Measurements from ENCODE around the gene OR52E5. TPM values are rescaled to one million over a fixed set of nuclear protein-coding genes. Genes with fewer than 3 reads are reported as not detected.

OR52E5 gene
- total RNA-seq, 6 experiments from 2014 or later, result not detected

- H3K9me3 Mint-ChIP-seq, result peaks cover 66% of the 10 kb centered on the region
- no peak overlapping the region for H3K27ac Mint-ChIP-seq
- H3K4me3 Mint-ChIP-seq, result no peak overlapping the region
- TF ChIP-seq, protein P1, sequence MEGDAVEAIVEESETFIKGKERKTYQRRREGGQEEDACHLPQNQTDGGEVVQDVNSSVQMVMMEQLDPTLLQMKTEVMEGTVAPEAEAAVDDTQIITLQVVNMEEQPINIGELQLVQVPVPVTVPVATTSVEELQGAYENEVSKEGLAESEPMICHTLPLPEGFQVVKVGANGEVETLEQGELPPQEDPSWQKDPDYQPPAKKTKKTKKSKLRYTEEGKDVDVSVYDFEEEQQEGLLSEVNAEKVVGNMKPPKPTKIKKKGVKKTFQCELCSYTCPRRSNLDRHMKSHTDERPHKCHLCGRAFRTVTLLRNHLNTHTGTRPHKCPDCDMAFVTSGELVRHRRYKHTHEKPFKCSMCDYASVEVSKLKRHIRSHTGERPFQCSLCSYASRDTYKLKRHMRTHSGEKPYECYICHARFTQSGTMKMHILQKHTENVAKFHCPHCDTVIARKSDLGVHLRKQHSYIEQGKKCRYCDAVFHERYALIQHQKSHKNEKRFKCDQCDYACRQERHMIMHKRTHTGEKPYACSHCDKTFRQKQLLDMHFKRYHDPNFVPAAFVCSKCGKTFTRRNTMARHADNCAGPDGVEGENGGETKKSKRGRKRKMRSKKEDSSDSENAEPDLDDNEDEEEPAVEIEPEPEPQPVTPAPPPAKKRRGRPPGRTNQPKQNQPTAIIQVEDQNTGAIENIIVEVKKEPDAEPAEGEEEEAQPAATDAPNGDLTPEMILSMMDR (IDR thresholded peaks at IDR 0.05), result no peak
- H3K36me3 Mint-ChIP-seq (ENCODE audit: low read depth), result peaks cover 17% of the 10 kb centered on the region
- peaks cover 3% of the 10 kb centered on the region; the same call in 1 of the 2 replicates for H3K27me3 Mint-ChIP-seq (ENCODE audit: insufficient read depth)
- DNase-seq, result no peak
- no peaks in the 10 kb centered on the region for H3K4me1 Mint-ChIP-seq (ENCODE audit: low read depth)
Observed at GRCh38 chr11:5931061-5931460, 38.1 kb downstream of the OR52E5 start.

GRCh38 chr11:5932671-5933070 is 39.7 kb downstream of the OR52E5 start:
- H3K27me3 Mint-ChIP-seq (ENCODE audit: insufficient read depth), result peaks cover 3% of the 10 kb centered on the region; the same call in 1 of the 2 replicates
- no peak overlapping the region for H3K27ac Mint-ChIP-seq
- H3K36me3 Mint-ChIP-seq (ENCODE audit: low read depth), result peaks cover 17% of the 10 kb centered on the region
- TF ChIP-seq, protein P1 (IDR thresholded peaks at IDR 0.05), result no peak
- H3K9me3 Mint-ChIP-seq, result peaks cover 80% of the 10 kb centered on the region
- DNase-seq, result no peak
- no peak overlapping the region for H3K4me3 Mint-ChIP-seq
- no peaks in the 10 kb centered on the region for H3K4me1 Mint-ChIP-seq (ENCODE audit: low read depth)

DNA sequence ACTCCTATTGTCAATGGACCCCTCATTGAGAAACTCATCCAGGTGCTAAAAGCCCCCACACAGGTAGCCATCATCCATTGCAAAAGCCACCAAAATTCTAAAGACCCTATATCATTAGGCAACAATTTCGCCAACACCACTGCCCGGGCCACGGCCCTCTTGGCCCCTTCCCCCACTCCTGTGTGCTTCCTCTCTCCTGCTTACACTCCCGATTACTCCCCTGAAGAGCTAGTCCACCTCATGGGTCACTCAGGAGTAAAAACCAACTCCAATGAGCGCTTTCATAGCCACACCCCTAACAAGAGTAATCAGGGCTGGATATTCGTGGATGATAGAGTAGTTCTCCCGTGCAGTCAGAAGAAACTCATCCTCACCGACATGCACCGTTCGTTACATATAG is 40.1 kb downstream of the OR52E5 start:
- no peak for DNase-seq
- no peak overlapping the region for H3K27ac Mint-ChIP-seq
- TF ChIP-seq, protein P1 (IDR thresholded peaks at IDR 0.05), result no peak
- H3K4me3 Mint-ChIP-seq, result no peak overlapping the region
- H3K4me1 Mint-ChIP-seq (ENCODE audit: low read depth), result no peaks in the 10 kb centered on the region
- H3K27me3 Mint-ChIP-seq (ENCODE audit: insufficient read depth), result peaks cover 3% of the 10 kb centered on the region; the same call in 1 of the 2 replicates
- peaks cover 17% of the 10 kb centered on the region for H3K36me3 Mint-ChIP-seq (ENCODE audit: low read depth)
- peaks cover 84% of the 10 kb centered on the region for H3K9me3 Mint-ChIP-seq

DNA sequence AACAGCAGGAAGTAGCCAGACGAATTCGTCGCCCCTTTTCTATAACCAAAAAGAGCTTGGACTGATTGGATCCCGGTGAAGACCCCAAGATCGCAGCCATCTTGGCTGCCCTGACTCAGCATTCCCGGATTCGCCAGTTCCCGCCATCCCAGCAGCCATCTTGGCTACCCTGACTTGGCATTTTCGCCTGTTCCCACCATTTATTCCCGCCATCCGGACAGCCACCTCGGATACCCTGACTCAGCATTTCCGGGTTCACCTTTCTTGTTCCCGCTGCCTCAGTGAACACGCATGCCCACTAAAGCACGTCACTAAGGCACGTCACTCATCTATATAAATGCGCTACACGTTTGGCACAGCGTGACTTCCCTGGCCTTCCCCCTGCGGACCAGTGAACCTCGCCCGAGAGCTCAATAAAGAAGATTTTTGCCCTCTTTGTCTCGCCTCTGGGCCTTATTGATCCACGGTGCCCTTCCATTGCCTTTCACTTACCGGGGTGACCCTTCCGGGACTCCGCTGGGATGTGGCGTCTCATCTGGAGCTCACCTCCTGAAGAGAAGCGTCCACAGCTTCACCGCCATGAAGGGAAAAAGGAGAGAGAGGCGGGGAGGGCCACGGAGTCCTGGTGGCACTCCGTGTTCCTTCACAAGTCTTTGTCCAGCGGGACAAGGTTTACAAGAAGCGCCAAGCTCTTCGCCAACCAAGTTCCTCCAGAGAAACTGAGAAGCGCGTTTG is 45.0 kb downstream of the OR52E5 start:
- H3K36me3 Mint-ChIP-seq (ENCODE audit: low read depth), result no peaks in the 10 kb centered on the region; the same call in 1 of the 2 replicates
- H3K9me3 Mint-ChIP-seq, result peaks cover 60% of the 10 kb centered on the region
- TF ChIP-seq, protein P1 (IDR thresholded peaks at IDR 0.05), result no peak
- H3K27ac Mint-ChIP-seq, result no peak overlapping the region
- H3K27me3 Mint-ChIP-seq (ENCODE audit: insufficient read depth), result no peaks in the 10 kb centered on the region; the same call in 1 of the 2 replicates
- no peak for DNase-seq
- no peaks in the 10 kb centered on the region for H3K4me1 Mint-ChIP-seq (ENCODE audit: low read depth)
- no peak overlapping the region for H3K4me3 Mint-ChIP-seq

GRCh38 chr11:5938603-5938965 is 45.6 kb downstream of the OR52E5 start:
- H3K9me3 Mint-ChIP-seq, result peaks cover 55% of the 10 kb centered on the region
- no peaks in the 10 kb centered on the region; the same call in 1 of the 2 replicates for H3K27me3 Mint-ChIP-seq (ENCODE audit: insufficient read depth)
- H3K4me3 Mint-ChIP-seq, result no peak overlapping the region
- no peaks in the 10 kb centered on the region; the same call in 1 of the 2 replicates for H3K36me3 Mint-ChIP-seq (ENCODE audit: low read depth)
- TF ChIP-seq, protein P1 (IDR thresholded peaks at IDR 0.05), result no peak
- no peak for DNase-seq
- H3K4me1 Mint-ChIP-seq (ENCODE audit: low read depth), result no peaks in the 10 kb centered on the region
- H3K27ac Mint-ChIP-seq, result no peak overlapping the region

Data from HFFc6 (cell line).